WTC11 (cell line): ENCODE data around the gene IFI27L2.

Experiments used
- CREB1 ChIP-seq: sonication (generic); formaldehyde crosslinking; IDR thresholded peaks from 2 replicates; pipeline ENCODE4 v1.8.0; 2023; ENCODE audit warnings: mild to moderate bottlenecking, missing genetic modification reagents
- CTCF ChIP-seq: fragments of 200-600 bp; IDR thresholded peaks from 2 replicates; pipeline ENCODE4 v1.8.0; 2022; ENCODE audit warnings: antibody characterized with exemption
- ELF4 ChIP-seq: sonication (generic); formaldehyde crosslinking; IDR thresholded peaks from 2 replicates; pipeline ENCODE4 v1.8.1; 2022; ENCODE audit warnings: low read depth, mild to moderate bottlenecking, moderate library complexity, missing genetic modification reagents
- ETV6 ChIP-seq: sonication (generic); formaldehyde crosslinking; IDR thresholded peaks from 2 replicates; pipeline ENCODE4 v1.8.1; 2022; ENCODE audit warnings: mild to moderate bottlenecking, missing genetic modification reagents
- FOXP1 ChIP-seq: sonication (generic); formaldehyde crosslinking; IDR thresholded peaks from 2 replicates; pipeline ENCODE4 v1.8.0; 2022; ENCODE audit warnings: missing genetic modification reagents, mild to moderate bottlenecking, moderate library complexity, borderline replicate concordance
- KAT7 ChIP-seq: sonication (generic); formaldehyde crosslinking; IDR thresholded peaks from 2 replicates; pipeline ENCODE4 v1.8.1; 2023; ENCODE audit warnings: missing genetic modification reagents, mild to moderate bottlenecking, borderline replicate concordance
- NR1H2 ChIP-seq: sonication (generic); formaldehyde crosslinking; IDR thresholded peaks from 2 replicates; pipeline ENCODE4 v1.9.0; 2021; ENCODE audit warnings: mild to moderate bottlenecking, moderate library complexity, missing genetic modification reagents
- TEAD4 ChIP-seq: sonication (generic); formaldehyde crosslinking; IDR thresholded peaks from 2 replicates; pipeline ENCODE4 v1.8.0; 2022; ENCODE audit warnings: mild to moderate bottlenecking, missing genetic modification reagents
- TP53 ChIP-seq: sonication (generic); formaldehyde crosslinking; IDR thresholded peaks from 2 replicates; pipeline ENCODE4 v1.8.1; 2023; ENCODE audit warnings: mild to moderate bottlenecking, missing genetic modification reagents
- USF1 ChIP-seq: sonication (generic); formaldehyde crosslinking; IDR thresholded peaks from 2 replicates; pipeline ENCODE4 v1.8.0; 2022; ENCODE audit warnings: mild to moderate bottlenecking, missing genetic modification reagents
- ZNF281 ChIP-seq: sonication (generic); formaldehyde crosslinking; IDR thresholded peaks from 2 replicates; pipeline ENCODE4 v1.8.0; 2023; ENCODE audit warnings: mild to moderate bottlenecking, missing genetic modification reagents
- TF ChIP-seq, protein P1 (sequence below): sonication (generic); formaldehyde crosslinking; conservative IDR thresholded peaks from 2 replicates; pipeline ENCODE4 v1.8.1; 2023; ENCODE audit warnings: mild to moderate bottlenecking, low read depth, missing genetic modification reagents, moderate library complexity

DNA sequence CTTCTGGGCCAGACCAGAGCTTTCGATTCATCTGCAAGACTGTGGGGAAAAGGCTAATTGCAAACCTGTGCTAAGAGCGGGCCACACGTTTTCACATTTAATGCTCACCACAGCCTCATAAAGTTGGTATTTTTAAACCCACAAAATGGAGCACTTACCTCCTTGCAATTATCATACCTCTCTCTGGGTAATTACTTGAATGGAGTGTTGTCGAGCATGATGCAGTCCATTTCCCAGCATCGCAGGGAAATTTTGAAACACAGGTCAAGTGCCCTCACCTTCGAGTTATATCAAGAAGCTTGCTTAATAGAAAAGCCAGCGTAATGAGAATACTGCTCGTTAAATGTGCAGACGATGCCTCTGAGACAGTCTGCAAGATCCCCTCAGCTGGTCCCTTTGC, 8.8 kb upstream of the IFI27L2 start:
- TF ChIP-seq USF1 (CRISPR knock-in tag) (no peak), CTCF (no peak), FOXP1 (no peak), CREB1 (no peak), ETV6 (CRISPR knock-in tag) (no peak), TP53 (no peak), TEAD4 (CRISPR knock-in tag) (no peak), ZNF281 (CRISPR knock-in tag) (no peak), NR1H2 (CRISPR knock-in tag) (no peak), ELF4 (no peak), KAT7 (CRISPR knock-in tag) (no peak)
- TF ChIP-seq, protein P1, sequence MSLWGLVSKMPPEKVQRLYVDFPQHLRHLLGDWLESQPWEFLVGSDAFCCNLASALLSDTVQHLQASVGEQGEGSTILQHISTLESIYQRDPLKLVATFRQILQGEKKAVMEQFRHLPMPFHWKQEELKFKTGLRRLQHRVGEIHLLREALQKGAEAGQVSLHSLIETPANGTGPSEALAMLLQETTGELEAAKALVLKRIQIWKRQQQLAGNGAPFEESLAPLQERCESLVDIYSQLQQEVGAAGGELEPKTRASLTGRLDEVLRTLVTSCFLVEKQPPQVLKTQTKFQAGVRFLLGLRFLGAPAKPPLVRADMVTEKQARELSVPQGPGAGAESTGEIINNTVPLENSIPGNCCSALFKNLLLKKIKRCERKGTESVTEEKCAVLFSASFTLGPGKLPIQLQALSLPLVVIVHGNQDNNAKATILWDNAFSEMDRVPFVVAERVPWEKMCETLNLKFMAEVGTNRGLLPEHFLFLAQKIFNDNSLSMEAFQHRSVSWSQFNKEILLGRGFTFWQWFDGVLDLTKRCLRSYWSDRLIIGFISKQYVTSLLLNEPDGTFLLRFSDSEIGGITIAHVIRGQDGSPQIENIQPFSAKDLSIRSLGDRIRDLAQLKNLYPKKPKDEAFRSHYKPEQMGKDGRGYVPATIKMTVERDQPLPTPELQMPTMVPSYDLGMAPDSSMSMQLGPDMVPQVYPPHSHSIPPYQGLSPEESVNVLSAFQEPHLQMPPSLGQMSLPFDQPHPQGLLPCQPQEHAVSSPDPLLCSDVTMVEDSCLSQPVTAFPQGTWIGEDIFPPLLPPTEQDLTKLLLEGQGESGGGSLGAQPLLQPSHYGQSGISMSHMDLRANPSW, result no peak
